DND-41 (cell line): Measurements from ENCODE around the gene TMEM204.

Source experiments
- EZH2 ChIP-seq: IDR thresholded peaks from 3 replicates; pipeline ENCODE4 v1.6.1; 2012; ENCODE audit warnings: borderline replicate concordance, low read depth, mild to moderate bottlenecking, moderate library complexity, low read length, inconsistent platforms; ENCODE audit not compliant: severe bottlenecking
- TF ChIP-seq, protein P1 (sequence below): IDR thresholded peaks from 2 replicates; pipeline ENCODE4 v1.5.1; 2012; ENCODE audit warnings: borderline replicate concordance, low read length, moderate library complexity, mild to moderate bottlenecking; ENCODE audit not compliant: poor library complexity, severe bottlenecking; ENCODE audit errors: extremely low read depth

DNA sequence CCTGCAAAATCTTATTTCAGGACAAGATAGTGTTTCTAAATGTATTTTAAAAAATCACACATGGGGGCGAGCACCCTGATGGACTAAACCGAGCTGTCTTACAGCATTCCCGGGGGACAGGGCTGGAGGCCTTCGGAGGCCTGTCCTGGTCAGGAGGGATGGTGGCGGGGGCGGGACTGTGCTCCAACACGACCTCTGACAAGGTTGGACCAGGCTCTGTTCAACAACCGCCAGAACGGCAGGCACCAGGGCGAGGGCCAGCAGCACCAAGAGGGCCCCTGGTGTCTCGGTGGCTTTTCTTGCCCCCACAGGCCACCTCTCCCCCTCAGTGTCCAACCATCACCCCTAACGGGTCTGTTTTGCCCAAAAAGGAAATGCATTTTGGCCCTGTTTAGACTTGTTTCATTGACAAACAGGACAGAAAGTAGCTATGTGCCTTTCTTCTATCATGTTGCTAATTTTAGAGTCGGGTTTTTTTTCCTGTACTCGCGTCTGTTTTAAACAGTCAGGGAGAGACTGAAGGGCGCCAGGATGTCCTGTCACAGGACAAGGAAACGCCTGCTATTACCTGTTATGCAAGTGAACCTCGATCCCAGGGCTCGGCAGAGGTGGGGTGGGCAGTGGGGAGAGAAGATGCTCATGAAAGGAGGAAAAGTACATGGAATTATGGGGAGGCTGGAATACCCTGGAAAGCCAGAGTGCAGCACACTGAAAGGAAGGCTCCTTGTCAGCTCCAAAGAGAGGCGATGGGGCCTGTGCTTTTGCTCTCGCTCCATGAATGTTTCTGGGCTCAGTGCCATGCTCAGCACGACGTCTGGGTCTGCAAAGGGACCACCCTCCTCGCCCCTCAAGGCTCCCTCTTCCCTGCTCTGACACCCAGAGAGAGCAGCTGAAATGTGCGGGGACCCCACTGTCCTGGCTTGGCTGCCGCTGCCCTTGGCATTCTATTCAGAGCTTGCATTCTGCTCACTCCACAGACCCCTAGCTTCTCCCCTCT lies 11.9 kb downstream of the TMEM204 start:
- TF ChIP-seq, protein P1, sequence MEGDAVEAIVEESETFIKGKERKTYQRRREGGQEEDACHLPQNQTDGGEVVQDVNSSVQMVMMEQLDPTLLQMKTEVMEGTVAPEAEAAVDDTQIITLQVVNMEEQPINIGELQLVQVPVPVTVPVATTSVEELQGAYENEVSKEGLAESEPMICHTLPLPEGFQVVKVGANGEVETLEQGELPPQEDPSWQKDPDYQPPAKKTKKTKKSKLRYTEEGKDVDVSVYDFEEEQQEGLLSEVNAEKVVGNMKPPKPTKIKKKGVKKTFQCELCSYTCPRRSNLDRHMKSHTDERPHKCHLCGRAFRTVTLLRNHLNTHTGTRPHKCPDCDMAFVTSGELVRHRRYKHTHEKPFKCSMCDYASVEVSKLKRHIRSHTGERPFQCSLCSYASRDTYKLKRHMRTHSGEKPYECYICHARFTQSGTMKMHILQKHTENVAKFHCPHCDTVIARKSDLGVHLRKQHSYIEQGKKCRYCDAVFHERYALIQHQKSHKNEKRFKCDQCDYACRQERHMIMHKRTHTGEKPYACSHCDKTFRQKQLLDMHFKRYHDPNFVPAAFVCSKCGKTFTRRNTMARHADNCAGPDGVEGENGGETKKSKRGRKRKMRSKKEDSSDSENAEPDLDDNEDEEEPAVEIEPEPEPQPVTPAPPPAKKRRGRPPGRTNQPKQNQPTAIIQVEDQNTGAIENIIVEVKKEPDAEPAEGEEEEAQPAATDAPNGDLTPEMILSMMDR = no peak
- TF ChIP-seq EZH2 = no peak
